GM18499 (cell line): ENCODE measurements around the gene CCL19.

ENCODE experiments used
- ATAC-seq: cut with Tn5 transposase; IDR thresholded peaks from one replicate; pipeline ENCODE4 v1.9.1; 2021; ENCODE audit warnings: moderate number of reproducible peaks; ENCODE audit not compliant: insufficient read depth, unreplicated experiment

CCL19 gene

DNA sequence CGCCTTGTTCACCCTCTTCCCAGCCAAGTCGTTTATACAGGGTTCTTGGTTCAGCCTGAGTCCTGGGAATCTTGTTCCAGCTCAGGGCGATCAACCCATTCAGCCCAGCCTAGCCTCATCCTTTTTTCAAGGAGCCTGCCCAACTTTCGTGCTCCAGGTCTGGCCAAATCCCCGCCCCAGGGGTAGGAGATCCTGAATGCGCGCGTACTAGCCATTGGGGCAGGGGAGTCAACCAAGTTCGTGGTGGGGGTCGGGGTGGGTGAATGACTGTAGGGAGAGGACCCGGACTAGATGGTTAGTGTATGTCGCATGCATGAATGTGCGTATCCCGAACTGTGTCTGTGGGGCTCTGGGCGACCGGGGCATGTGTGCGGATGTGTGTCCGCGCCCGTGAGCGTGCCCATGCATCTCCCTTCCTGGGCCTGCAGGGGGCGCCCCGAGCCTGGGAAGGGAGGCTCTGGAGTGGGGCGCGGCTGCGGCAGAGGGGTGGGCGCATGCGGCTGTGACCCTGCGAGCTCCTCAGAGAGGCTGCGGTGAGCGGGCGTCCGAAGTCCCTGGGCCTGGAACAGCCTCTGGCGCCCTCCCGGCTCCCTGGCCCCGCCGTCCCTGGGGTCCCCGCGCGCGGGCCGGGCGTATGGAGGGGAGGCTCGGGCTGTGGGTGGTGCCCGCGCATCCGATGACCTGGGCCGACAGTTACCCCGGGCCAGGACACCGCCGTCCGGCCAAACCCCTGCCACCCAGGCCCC, 10.1 kb upstream of the CCL19 start:
- no peak for ATAC-seq

DNA sequence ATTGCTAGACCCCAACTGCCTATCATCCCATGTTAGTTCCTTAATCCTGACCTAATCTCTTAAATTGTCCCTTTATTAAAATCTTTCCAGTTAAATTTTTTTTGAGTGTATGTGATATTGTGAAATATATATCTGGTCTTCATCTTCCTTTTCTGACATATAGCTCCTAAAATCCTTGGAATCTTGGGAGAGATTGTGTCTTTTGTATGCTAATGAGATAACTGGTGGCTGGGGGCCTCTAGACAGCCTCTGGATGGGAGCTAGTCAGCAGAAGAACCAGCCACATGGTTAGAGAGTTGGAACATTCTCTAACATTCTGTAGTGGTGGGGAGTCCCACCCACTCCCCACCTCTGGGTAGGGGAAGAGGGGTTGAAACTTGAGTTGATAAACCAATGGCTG, 3.7 kb upstream of the CCL19 start:
- ATAC-seq, result no peak

DNA sequence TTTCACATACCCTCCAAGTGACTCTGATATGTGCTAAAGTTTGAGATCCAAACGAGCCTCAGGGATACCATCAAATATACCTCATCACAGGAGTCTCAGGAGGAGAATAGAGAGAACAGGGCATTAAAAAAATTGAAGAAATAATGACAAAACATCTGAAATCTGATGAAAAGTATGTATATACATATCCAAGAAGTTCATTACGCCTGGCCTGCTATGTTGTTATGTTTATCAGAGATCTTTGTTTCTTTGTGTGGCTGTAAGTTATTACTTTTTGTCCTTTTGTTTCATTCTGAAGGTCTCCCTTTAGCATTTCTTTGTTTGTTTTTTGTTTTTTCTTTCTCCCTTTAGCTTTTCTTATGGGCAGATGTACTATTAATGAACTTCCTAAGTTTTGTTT, 2.5 kb upstream of the CCL19 start:
- no peak for ATAC-seq

GRCh38 chr9:34691936-34692315, 850 bp upstream of the CCL19 start:
- no peak for ATAC-seq

DNA sequence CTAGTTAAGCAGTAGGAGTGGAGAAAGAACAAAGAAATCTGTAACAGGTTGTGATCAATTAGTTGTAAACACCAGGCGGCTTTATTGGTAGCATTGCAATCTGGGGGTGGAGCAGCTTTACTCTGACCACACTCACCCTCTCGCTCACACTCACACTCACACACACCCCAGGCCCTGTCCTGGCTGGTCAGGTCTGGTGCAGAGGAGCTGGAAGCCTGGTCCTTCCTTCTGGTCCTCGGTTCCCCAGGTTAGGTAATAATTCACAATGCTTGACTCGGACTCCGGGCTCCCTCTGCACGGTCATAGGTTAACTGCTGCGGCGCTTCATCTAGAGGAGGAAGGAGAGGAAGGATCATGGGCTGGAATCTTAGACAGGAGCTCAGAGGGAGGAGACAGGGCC, 1.6 kb downstream of the CCL19 start:
- ATAC-seq, result no peak

- ATAC-seq, result no peak
Measured at GRCh38 chr9:34689116-34689470, 2.0 kb downstream of the CCL19 start.

GRCh38 chr9:34688329-34689115, 2.6 kb downstream of the CCL19 start:
- no peak for ATAC-seq

- ATAC-seq, result no peak
Measured at GRCh38 chr9:34687276-34688030, 3.6 kb downstream of the CCL19 start.

DNA sequence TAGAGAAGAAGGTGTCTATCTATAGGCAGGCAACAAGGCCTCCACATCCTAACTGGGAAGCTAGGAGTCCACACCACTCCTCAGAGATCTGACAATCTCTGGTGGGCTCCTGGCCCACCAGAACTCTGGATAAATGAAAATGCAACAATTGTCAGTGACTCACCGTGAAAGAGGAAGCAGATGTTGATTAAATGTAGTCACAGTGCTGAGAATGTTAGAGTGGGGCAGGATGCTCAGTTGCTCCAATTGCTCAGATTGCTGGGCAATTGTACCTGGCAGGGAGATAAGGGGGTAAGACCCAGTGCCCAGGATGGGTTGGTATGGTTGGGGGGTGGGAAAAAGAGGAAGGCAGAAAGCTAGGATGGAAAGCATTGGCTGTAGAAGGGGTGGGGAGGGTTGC, 4.3 kb downstream of the CCL19 start:
- no peak for ATAC-seq

- no peak for ATAC-seq
Measured at GRCh38 chr9:34686231-34686630, 4.8 kb downstream of the CCL19 start.

DNA sequence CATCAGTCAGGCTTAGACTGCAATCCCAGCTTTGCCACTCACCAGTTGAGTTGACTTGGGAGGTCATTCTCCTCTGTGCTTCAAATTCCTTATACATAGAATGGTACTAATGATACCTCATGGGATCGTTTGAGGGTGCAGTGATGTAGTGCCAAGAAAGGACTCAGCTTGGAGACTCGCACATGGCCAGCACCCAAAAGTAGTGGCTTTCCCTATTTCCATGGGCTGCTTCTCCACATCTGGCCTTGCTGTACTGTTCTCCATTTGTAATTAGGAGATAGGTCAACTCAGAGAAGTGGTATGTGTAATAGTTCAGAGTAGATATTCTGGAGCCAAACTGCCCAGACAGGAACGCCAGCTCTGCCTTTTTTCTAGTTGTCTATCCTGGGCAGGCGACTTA, 5.5 kb downstream of the CCL19 start:
- no peak for ATAC-seq

DNA sequence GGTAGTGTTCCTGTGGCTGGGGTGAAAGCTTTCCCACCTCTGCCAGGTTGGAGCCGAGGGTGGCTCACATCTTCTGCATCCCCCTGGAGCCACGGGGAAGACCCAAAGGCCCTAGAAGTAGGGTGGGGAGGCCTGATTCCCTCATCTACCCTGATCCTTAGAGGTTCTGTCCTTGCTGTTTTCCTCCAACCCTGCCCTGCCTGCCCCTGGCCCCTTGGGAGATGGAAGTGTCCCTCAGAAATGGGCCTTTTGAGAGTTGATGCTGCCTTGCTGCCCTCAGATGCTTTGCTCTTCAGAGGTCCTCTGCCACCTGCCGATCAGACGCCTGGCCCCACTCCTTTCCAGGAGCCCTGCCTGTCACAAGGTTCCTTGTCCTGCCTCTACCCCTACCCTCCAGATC, 6.3 kb downstream of the CCL19 start:
- ATAC-seq, result no peak

DNA sequence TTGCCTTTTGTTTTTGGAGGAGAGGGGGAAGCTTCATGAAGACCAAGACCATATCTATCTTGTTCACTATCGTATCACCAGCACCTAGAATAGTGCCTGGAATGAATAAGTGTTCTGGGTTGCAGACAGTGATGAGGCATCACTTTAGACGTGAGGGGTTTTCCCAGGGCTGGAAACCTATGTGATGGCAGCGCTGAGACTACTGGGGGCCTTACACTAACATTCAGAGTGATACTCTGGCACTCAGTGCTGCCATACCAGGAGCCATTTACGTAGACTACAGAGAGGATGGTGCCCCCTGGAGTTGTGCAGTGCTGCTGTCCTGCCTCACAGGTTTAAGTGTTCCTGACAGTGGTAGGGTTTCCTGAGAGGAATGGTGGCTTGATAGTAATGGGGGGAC, 6.9 kb downstream of the CCL19 start:
- no peak for ATAC-seq

- no peak for ATAC-seq
Measured at GRCh38 chr9:34675869-34676268, 15.2 kb downstream of the CCL19 start.

GRCh38 chr9:34675048-34675714, 15.9 kb downstream of the CCL19 start:
- ATAC-seq, result no peak

DNA sequence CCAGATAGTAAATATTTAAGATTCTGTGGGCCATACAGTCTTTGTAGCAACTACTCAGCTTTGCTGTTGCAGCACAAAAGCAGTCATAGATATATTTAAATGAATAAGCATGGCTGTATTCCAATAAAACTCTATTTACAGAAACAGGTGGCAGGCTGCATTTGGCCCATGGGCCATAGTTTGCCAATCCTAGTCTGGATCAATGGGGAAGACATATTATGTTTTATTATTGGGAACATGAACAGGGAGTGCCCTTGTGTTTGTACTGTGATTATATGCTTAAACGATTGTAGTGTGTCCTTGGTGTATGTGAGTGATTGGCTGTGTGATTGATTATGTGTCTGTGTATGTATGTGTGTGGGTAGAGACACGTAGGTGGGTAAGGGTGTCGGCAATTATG, 16.6 kb downstream of the CCL19 start:
- no peak for ATAC-seq

DNA sequence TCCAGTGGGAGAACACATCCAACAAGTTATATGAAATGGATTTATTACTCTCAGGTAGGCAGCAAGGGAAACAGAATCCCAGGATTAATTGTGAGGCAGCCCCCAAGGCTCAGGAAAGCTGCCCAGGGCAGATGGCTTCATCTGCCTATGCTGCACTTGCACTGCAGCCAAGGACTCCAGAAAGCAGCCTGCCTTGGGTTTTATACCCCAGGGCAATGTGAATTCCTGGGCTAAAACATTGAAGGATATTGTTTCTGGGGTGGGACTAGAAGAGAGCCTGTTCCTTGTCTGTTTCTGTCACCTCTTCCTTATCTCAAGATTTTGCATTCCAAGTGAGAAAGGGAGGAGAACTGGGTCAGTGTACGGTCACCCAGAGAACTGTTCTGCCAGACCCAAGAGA, 19.8 kb downstream of the CCL19 start:
- ATAC-seq, result no peak

- no peak for ATAC-seq
Measured at GRCh38 chr9:34669809-34670562, 21.1 kb downstream of the CCL19 start.

DNA sequence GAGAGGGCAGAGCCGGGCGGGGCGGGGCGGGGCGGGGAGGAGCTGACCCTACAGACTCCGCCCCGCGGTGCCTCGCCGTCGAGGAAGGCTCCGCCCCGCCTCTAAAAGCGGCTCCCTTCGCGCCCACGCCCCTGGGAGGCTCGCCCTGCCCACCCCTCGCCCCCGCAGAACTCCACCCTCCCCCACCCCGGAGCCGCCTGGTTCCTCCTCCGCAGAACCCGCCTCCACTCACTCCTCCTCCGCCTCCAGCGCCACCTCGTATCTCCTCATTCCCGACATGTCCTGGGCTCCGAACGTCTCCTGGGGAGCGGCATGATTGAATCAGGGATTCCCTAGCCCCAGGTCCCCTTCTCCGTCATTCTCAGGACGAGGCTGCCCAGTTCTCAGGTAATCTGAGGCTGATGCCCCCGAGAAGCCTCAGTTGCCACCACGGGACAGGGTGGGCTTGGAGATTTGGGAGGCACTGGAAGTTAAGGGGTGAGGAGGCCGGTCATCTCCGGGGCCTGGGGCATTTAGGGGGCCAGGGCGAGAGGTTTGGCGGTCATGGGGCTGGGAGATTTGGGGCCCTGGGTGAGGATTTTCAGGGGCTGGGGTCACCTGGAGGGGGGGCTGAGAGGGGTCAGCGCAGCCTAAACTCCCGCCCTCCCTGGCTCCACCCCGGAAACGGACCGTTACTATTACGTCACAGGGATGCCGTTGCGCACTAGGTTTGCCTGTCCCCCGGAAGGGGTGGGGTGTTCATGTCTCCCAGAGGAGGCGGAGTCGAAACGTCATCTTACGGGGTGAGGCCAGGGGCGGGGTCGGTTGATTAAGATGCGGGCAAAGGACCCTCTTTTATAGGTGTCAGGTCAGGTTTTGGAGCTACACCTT, 25.5 kb downstream of the CCL19 start:
- peak; percentile 43 for ATAC-seq
